Activated naive CD4-positive, alpha-beta T cell treated with anti-CD3 and anti-CD28 coated beads, Interleukin-2, amount 10 ng/mL, durations not matched to agents 7 days and 5 days (primary cell): ENCODE results near the gene CDK5.
A peak's percentile ranks its signal among the peaks of the same experiment; 100 is the strongest.

Experiments used
- CTCF ChIA-PET: fragments of 350-600 bp; sonication (Branson Sonifier 250); formaldehyde crosslinking; loops from one replicate; lab custom pipeline; 2021; ENCODE audit warnings: antibody characterized with exemption; lab: Charles Lee
- DNase-seq: peaks from one replicate; pipeline ENCODE4 v3.0.0-alpha.2; 2020
- H3K27ac Mint-ChIP-seq: one replicate; pipeline ENCODE4 v1.8.0; 2021; ENCODE audit warnings: mild to moderate bottlenecking, moderate library complexity, mixed read lengths
- H3K27me3 Mint-ChIP-seq: one replicate; pipeline ENCODE4 v1.8.0; 2021; ENCODE audit warnings: mild to moderate bottlenecking, mixed read lengths
- H3K36me3 Mint-ChIP-seq: one replicate; pipeline ENCODE4 v1.8.0; 2021; ENCODE audit warnings: mixed read lengths
- H3K4me1 Mint-ChIP-seq: one replicate; pipeline ENCODE4 v1.8.0; 2021; ENCODE audit warnings: mixed read lengths
- H3K4me3 Mint-ChIP-seq: one replicate; pipeline ENCODE4 v1.8.0; 2021; ENCODE audit warnings: mild to moderate bottlenecking, moderate library complexity, mixed read lengths
- H3K9me3 Mint-ChIP-seq: one replicate; pipeline ENCODE4 v1.8.0; 2021; ENCODE audit warnings: mixed read lengths

The CDK5 gene

DNA sequence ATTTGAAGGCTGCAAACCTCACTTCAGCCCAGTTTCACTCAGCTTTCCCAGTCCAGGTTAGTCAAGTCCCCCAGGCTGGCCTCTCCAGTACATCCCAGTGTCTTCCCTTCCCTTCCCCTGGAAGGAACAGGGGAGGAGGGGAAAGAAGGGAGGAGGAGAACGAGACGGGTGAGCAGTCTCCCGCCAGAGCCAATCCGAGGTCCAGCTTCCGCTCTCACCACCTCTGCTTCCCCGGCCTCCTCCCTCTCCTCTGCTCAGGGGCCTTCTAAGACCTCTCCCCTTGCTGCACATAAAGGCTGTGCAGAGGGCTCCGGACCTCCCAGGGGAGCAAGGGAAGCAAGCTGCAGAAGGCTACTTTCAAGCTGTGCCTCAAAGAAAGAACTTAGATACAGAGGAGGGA lies 37.5 kb downstream of the CDK5 start:
- no peak for DNase-seq
- H3K4me1 Mint-ChIP-seq: peaks cover 47% of the 10 kb centered on the region
- H3K9me3 Mint-ChIP-seq: no peaks in the 10 kb centered on the region
- CTCF ChIA-PET: interaction anchor here (0.8 to 4.6 kb wide), 4 partner anchors 9 to 59 kb away, joined by 4 to 47 read pairs (median 20); no protein-coding TSS in a partner anchor
- H3K4me3 Mint-ChIP-seq: no peak overlapping the region
- H3K27me3 Mint-ChIP-seq: peaks cover 68% of the 10 kb centered on the region
- peaks cover 7% of the 10 kb centered on the region for H3K36me3 Mint-ChIP-seq
- no peak overlapping the region for H3K27ac Mint-ChIP-seq

DNA sequence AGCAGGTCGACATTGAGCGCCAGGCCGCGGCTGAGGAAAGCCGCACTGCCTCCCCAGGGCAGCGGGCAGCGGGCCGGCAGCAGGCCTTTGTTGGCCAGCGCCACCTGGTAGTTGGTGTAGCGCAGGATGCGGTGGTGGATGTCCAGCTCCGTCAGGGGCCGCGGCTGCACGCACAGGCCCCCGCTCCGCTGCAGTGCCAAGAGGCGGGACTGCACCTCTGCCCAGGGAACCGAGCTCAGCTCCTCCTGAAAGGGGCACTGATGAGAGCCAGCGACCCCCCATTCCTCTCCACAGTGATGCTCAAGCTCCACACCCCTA lies 38.6 kb downstream of the CDK5 start:
- Mint-ChIP-seq H3K4me1 (peaks cover 59% of the 10 kb centered on the region), H3K4me3 (peak overlapping the region; percentile 12), H3K27ac (no peak overlapping the region), H3K9me3 (no peaks in the 10 kb centered on the region), H3K36me3 (peaks cover 14% of the 10 kb centered on the region), H3K27me3 (peaks cover 62% of the 10 kb centered on the region)
- DNase-seq: no peak
- CTCF ChIA-PET: interaction anchor here (0.8 to 4.6 kb wide), 22 partner anchors 9 to 90 kb away, joined by 3 to 47 read pairs (median 4); partner anchors contain the start of gene ABCB8

DNA sequence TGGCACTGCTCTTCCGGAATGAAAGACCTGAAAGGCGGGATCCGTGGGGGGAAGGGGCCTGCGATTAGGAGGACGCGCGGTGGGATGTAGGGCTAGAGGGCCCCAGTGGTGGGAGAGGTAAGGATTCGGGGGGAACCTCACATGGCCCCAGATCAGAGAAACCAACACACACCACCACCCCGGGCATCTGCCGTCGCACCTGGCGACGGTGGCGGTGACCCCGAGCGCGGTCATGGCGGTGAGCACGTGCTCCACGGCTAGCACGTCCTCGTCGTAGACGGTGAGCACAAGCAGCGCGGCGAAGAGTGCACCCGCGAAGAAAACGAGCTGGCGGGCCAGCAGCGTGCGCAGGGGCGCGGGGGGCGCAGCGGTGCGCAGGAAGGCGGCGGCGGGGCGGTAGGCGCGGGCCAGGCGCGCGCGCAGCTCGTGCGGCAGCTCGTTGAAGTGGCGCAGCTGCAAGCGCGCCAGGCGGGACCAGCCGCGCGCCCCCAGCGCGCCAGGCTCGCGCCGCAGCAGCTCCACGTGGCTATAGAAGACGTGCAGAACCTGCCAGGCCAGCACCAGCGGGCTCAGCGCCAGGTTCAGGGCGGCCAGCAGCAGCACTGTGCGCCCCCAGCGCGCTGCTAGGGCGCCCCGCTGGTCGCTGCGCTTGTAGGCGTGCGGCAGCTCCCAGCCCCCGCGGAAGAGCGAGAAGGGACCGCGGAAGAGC lies 39.1 kb downstream of the CDK5 start:
- CTCF ChIA-PET: interaction anchor here (0.6 to 4.6 kb wide), 29 partner anchors 9 to 372 kb away, joined by 3 to 47 read pairs (median 4); partner anchors contain the start of genes ABCB8 and NOS3
- Mint-ChIP-seq H3K27me3 (peaks cover 57% of the 10 kb centered on the region), H3K27ac (peak overlapping the region; percentile 68), H3K36me3 (peaks cover 14% of the 10 kb centered on the region), H3K4me3 (peak overlapping the region; percentile 74), H3K4me1 (peaks cover 64% of the 10 kb centered on the region), H3K9me3 (no peaks in the 10 kb centered on the region)
- DNase-seq: peak; percentile 61

DNA sequence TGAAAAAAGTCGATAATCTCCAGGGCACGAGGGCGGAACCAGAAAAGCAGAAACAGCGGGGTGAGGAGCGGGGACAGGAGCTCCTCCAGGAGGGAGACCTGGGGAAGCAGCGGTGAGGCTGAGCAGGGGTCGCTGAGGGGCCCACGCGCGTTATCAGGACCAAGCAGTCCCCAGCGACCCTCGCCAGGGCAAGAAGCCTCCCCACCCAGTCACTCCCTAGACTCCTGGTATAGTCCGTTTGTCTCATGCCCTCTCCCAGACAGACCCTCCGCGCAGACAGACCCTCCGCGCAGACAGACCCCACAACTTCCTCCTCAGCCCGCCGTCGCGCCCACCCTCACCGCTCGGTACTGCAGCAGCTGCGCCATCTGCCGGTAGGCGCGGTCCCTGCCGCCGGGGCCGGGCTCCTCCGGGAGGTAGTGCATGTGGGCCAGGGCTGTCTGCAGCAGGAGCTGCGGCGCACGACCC lies 39.7 kb downstream of the CDK5 start:
- Mint-ChIP-seq H3K4me3 (peak overlapping the region; percentile 74), H3K27ac (peak overlapping the region; percentile 68), H3K4me1 (peaks cover 68% of the 10 kb centered on the region), H3K27me3 (peaks cover 51% of the 10 kb centered on the region), H3K36me3 (peaks cover 14% of the 10 kb centered on the region), H3K9me3 (no peaks in the 10 kb centered on the region)
- DNase-seq: peak; percentile 86
- CTCF ChIA-PET: interaction anchor here (0.6 to 4.6 kb wide), 27 partner anchors 9 to 372 kb away, joined by 3 to 47 read pairs (median 4); partner anchors contain the start of genes ABCB8 and NOS3

DNA sequence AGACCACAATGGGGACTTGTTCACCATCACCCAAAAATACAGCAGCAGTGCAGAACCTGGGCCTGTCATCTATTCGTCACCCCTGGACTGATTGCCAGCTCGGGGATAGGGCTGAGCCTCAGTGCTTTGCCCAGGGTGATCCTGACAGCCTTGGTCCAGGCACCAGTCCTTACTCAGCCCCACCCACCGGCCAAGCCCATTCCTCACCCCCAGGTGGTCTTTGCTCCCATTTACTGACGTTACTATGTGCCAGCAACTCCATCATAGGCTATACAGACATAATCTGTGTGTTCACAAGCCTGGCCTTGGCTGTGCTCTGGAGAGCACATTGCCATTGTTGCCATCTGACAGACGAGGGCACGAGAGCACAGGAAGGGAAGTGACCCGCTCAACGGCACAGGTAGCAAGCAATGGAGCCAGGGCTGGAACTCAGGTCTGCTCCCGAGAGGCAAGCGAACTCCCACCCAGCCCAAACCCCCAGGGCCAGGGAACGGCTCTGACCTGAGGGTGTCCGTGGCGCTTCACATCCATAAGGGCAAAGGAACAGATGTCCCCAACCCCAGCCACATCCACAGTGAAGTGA lies 40.2 kb downstream of the CDK5 start:
- Mint-ChIP-seq H3K9me3 (no peaks in the 10 kb centered on the region), H3K27ac (peak overlapping the region; percentile 68), H3K36me3 (peaks cover 18% of the 10 kb centered on the region), H3K4me1 (peaks cover 73% of the 10 kb centered on the region), H3K27me3 (peaks cover 48% of the 10 kb centered on the region), H3K4me3 (peak overlapping the region; percentile 74)
- no peak for DNase-seq
- CTCF ChIA-PET: interaction anchor here (0.8 to 4.6 kb wide), 14 partner anchors 8 to 100 kb away, joined by 3 to 47 read pairs (median 4); partner anchors contain the start of genes ABCB8 and NOS3

DNA sequence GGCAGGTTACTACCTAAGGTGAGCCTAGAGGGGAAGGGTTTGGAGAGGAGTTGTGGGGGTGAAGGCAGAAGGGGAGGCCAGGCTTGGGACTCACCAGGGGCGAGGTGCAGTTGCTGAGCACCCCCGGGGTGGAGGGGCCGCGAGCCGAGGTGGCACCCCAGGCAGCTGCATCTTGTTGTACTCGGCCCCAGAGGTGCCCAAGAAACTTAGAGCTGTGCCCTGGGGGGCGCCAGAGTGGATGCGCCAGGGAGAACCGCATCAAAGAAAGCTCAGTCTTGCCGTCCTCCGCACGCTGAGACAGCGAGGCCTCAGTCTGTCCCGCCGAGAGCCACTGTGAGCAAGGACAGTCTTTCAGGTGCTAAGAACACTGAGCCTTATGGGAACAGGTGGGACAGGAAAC lies 40.8 kb downstream of the CDK5 start:
- Mint-ChIP-seq H3K27ac (peak overlapping the region; percentile 68), H3K9me3 (no peaks in the 10 kb centered on the region), H3K27me3 (peaks cover 47% of the 10 kb centered on the region), H3K4me3 (peak overlapping the region; percentile 74), H3K4me1 (peaks cover 79% of the 10 kb centered on the region), H3K36me3 (peaks cover 21% of the 10 kb centered on the region)
- DNase-seq: no peak
- CTCF ChIA-PET: interaction anchor here (1.1 to 4.6 kb wide), 7 partner anchors 8 to 56 kb away, joined by 3 to 47 read pairs (median 10); partner anchors contain the start of gene ABCB8

DNA sequence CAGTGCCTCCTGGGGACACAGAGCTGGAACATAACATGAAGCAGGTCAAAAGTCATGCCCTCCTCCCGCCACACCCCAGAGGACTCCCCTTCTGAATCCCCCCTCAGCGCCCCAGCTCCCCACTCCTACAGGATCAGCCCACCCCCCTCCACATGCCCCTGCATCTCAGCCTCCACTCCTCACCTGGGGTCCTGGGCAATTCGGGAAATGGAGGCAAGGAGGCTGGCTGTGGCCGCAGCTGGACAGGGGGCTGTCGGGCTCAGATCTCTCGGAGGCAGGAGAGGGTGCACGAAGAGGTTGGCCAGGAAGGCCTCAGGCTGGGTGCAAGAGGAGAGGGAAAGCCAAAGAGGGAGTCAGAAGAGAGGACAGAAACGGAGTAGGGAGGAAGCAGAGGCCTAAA lies 41.2 kb downstream of the CDK5 start:
- CTCF ChIA-PET: interaction anchor here (1.1 to 4.6 kb wide), 6 partner anchors 7 to 55 kb away, joined by 3 to 47 read pairs (median 18); partner anchors contain the start of gene ABCB8
- peaks cover 24% of the 10 kb centered on the region for H3K36me3 Mint-ChIP-seq
- H3K9me3 Mint-ChIP-seq: no peaks in the 10 kb centered on the region
- peaks cover 83% of the 10 kb centered on the region for H3K4me1 Mint-ChIP-seq
- no peak overlapping the region for H3K4me3 Mint-ChIP-seq
- peaks cover 42% of the 10 kb centered on the region for H3K27me3 Mint-ChIP-seq
- peak overlapping the region; percentile 4 for H3K27ac Mint-ChIP-seq
- DNase-seq: no peak

DNA sequence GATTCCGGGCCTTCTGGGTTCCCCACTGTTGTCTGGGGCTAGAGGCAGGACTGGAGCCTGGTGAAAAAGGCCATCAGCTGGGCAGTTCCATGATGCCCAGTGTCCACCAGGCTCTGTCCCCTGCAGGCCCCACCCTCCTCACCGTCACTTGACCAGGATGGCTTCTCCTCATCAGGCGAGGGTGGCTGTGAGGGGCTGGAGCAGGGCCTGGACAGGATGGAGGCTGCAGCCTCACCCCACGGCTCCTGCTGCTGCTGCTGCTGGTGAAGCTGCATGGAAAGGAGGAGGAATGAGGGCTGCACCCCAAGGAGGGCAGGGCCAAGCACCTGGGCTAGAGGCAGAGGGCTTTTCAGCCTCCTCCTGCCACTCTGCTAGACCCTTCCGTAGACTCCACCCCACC lies 41.7 kb downstream of the CDK5 start:
- peaks cover 87% of the 10 kb centered on the region for H3K4me1 Mint-ChIP-seq
- H3K27me3 Mint-ChIP-seq: peaks cover 37% of the 10 kb centered on the region
- no peak for DNase-seq
- CTCF ChIA-PET: interaction anchor here (1.1 to 4.6 kb wide), 5 partner anchors 13 to 55 kb away, joined by 3 to 47 read pairs (median 9); partner anchors contain the start of gene ABCB8
- H3K9me3 Mint-ChIP-seq: no peaks in the 10 kb centered on the region
- H3K27ac Mint-ChIP-seq: peak overlapping the region; percentile 98
- no peak overlapping the region for H3K4me3 Mint-ChIP-seq
- peaks cover 26% of the 10 kb centered on the region for H3K36me3 Mint-ChIP-seq

DNA sequence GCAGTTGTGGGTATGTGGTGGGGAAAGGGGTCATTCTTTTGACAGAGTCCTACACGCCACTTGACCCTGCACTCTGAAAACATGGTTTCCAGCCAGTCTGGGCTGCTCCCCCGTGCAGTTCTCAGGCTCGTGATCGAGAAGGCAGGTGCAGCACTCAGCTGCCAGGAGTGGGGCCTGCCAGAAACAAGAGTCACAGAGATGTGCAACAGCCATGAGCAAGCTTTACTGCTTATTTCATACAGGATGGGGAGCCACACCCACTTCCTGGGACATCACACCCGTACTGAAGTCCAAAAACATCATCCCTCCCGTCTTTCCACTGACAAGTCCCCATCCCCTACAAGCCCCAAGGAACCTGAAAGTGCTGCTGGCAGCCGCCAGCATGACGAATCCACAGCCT lies 42.7 kb downstream of the CDK5 start:
- Mint-ChIP-seq H3K9me3 (no peaks in the 10 kb centered on the region), H3K36me3 (peaks cover 29% of the 10 kb centered on the region), H3K4me3 (peak overlapping the region; percentile 90), H3K4me1 (peaks cover 92% of the 10 kb centered on the region), H3K27ac (peak overlapping the region; percentile 98), H3K27me3 (peaks cover 27% of the 10 kb centered on the region)
- CTCF ChIA-PET: interaction anchor here (0.6 to 2.2 kb wide), 7 partner anchors 14 to 666 kb away, joined by 3 to 9 read pairs (median 4); partner anchors contain the start of gene ABCB8
- peak; percentile 68 for DNase-seq

DNA sequence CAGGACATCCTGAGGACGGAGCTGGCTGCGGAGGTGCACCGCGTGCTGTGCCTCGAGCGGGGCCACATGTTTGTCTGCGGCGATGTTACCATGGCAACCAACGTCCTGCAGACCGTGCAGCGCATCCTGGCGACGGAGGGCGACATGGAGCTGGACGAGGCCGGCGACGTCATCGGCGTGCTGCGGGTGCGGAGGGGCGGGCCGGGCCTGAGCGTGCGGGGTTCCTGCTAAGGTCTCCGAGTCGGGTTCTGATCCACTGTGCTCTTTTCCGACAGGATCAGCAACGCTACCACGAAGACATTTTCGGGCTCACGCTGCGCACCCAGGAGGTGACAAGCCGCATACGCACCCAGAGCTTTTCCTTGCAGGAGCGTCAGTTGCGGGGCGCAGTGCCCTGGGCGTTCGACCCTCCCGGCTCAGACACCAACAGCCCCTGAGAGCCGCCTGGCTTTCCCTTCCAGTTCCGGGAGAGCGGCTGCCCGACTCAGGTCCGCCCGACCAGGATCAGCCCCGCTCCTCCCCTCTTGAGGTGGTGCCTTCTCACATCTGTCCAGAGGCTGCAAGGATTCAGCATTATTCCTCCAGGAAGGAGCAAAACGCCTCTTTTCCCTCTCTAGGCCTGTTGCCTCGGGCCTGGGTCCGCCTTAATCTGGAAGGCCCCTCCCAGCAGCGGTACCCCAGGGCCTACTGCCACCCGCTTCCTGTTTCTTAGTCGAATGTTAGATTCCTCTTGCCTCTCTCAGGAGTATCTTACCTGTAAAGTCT lies 43.8 kb downstream of the CDK5 start:
- Mint-ChIP-seq H3K36me3 (peaks cover 31% of the 10 kb centered on the region), H3K9me3 (no peaks in the 10 kb centered on the region), H3K4me1 (peaks cover 91% of the 10 kb centered on the region), H3K4me3 (peak overlapping the region; percentile 90), H3K27ac (peak overlapping the region; percentile 98), H3K27me3 (peaks cover 16% of the 10 kb centered on the region)
- DNase-seq: peak; percentile 97
- CTCF ChIA-PET: interaction anchor here (0.7 to 1.5 kb wide), 3 partner anchors 30 to 51 kb away, joined by 3 to 7 read pairs (median 5); no protein-coding TSS in a partner anchor

DNA sequence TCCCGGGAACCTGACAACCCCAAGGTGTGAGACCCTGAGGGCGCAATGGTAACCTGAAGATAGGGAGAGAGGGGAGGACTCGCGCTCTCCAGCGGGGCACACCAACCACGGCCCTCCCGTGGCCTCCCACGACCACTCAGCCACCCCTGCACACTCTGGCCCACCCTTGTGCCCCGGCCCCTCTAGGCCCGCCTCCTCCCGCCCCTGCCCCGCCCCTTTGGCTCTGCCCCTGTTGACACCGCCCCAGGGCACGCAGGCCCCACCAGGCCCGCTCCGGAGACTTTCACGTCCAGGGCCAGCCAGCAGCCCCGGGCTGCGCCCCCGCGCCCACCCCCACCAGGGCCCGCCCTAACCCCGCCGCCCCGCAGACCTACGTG lies 44.4 kb downstream of the CDK5 start:
- H3K27me3 Mint-ChIP-seq: peaks cover 11% of the 10 kb centered on the region
- CTCF ChIA-PET: no interaction called here
- DNase-seq: no peak

DNA sequence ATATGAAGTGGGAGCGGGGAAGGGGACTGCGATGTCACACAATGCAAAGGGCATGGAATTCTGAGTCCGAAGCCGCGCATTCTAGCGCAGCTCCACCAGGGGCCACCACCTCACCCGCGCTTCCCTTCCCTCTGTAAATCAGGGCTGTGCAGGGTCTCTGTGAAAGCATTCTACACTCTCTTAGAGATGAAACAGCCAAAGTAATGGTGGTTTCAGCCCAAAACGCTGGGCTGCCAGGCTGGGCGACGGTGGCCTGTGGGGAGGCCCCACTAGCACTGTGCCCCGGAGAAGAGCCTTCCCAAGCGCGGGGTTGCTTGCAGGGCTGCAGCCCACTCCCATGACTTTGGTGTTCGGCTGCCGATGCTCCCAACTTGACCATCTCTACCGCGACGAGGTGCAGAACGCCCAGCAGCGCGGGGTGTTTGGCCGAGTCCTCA lies 44.8 kb downstream of the CDK5 start:
- Mint-ChIP-seq H3K27ac (peak overlapping the region; percentile 94), H3K27me3 (peaks cover 6% of the 10 kb centered on the region), H3K9me3 (no peaks in the 10 kb centered on the region), H3K36me3 (peaks cover 34% of the 10 kb centered on the region), H3K4me1 (peaks cover 92% of the 10 kb centered on the region), H3K4me3 (peak overlapping the region; percentile 72)
- no peak for DNase-seq
- CTCF ChIA-PET: interaction anchor here (0.8 to 4.1 kb wide), 5 partner anchors 28 to 115 kb away, joined by 3 to 21 read pairs (median 7); no protein-coding TSS in a partner anchor

More for the DNA sequence above, 44.4 kb downstream of the CDK5 start:
- no peaks in the 10 kb centered on the region for H3K9me3 Mint-ChIP-seq
- peak overlapping the region; percentile 90 for H3K4me3 Mint-ChIP-seq
- H3K36me3 Mint-ChIP-seq: peaks cover 31% of the 10 kb centered on the region
- peaks cover 92% of the 10 kb centered on the region for H3K4me1 Mint-ChIP-seq
- peak overlapping the region; percentile 98 for H3K27ac Mint-ChIP-seq

DNA sequence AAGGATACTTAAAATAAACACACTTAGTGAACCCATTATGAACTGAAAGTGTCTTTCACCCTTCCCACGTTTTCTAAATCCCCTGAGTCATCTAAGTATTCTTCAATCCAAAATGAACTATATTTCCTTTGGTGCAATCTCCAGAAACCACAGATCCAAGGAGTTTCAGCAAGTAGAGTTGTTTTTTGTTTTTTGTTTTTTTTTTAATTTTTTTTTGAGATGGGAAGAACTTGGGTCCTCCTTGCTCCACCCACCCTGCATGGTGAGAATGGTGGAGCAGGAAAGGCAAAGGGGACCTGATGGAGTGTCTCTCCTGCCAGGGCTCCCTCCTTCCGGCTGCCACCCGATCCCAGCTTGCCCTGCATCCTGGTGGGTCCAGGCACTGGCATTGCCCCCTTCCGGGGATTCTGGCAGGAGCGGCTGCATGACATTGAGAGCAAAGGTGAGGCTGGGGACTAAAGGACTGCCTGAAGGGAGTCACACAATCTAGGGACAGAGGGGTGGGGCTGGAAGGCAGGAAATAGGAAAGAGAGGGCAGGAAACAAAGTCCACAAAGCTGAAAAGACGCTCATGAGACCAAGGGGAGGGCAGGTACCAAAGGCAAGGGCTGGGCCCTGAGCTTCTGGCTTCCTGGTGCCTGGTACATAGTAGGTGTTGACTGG lies 45.5 kb downstream of the CDK5 start:
- CTCF ChIA-PET: interaction anchor here (0.7 to 4.1 kb wide), 6 partner anchors 27 to 114 kb away, joined by 3 to 21 read pairs (median 6); no protein-coding TSS in a partner anchor
- Mint-ChIP-seq H3K36me3 (peaks cover 33% of the 10 kb centered on the region), H3K27ac (peak overlapping the region; percentile 94), H3K4me1 (peaks cover 92% of the 10 kb centered on the region), H3K27me3 (peaks cover 4% of the 10 kb centered on the region), H3K9me3 (no peaks in the 10 kb centered on the region), H3K4me3 (peak overlapping the region; percentile 72)
- DNase-seq: no peak
